GM12878 (cell line): ENCODE results near the gene IGHMBP2. TPM values are rescaled to one million over a fixed set of nuclear protein-coding genes. Genes with fewer than 3 reads are reported as not detected.

Source experiments
- ATAC-seq: fragments of 200-7000 bp; cut with Tn5 transposase; 3 replicates; pipeline ENCODE4 v1.9.1; 2020; ENCODE audit warnings: mild to moderate bottlenecking, moderate library complexity
- BruUV-seq: library from RNA; stranded (reverse); fragments of 400-500 nt; replicated peaks from 2 replicates; lab custom pipeline; 2021; lab: Mats Ljungman, UMichigan
- CTCF ChIA-PET: fragments of 300-600 bp; sonication (Branson Sonifier 250); formaldehyde crosslinking; extraction: SDS; loops from one replicate; lab custom pipeline; 2021; ENCODE audit warnings: inconsistent platforms; lab: Yijun Ruan, JAX
- POLR2A ChIA-PET: fragments of 350-600 bp; formaldehyde crosslinking; extraction: SDS; loops from one replicate; lab custom pipeline; 2021; ENCODE audit warnings: inconsistent platforms; lab: Charles Lee
- RAD21 ChIA-PET: fragments of 300-600 bp; sonication (Branson Sonifier 250); formaldehyde crosslinking; loops from one replicate; lab custom pipeline; 2023; ENCODE audit warnings: antibody characterized with exemption; ENCODE audit not compliant: unreplicated experiment; lab: Charles Lee
- SMC1A ChIA-PET: fragments of 300-600 bp; sonication (Branson Sonifier 250); formaldehyde crosslinking; loops from one replicate; lab custom pipeline; 2023; ENCODE audit not compliant: unreplicated experiment, uncharacterized antibody; lab: Charles Lee
- DNase-seq: peaks from one replicate; pipeline ENCODE4 v3.0.0-alpha.2; 2011; ENCODE audit warnings: low read depth, low spot score
- FAIRE-seq: peaks from 3 replicates; lab custom pipeline; 2011; peaks lifted over from hg19 to GRCh38; lab: Jason Lieb, UNC
- H2AFZ ChIP-seq: 2 replicates; pipeline ENCODE4 v1.6.0; 2011; ENCODE audit warnings: low read depth, low read length, control low read depth; ENCODE audit not compliant: control insufficient read depth
- H3K27ac ChIP-seq: 2 replicates; pipeline ENCODE4 v1.5.1; 2011; ENCODE audit warnings: control low read depth; ENCODE audit not compliant: control insufficient read depth, insufficient read depth
- H3K27me3 ChIP-seq, 2 experiments: replicated peaks in 1 of 2; 2 replicates each; pipeline versions ENCODE4 v1.6.0 to v1.6.1; 2011; ENCODE audit warnings: low read length in 1 of 2; ENCODE audit not compliant: control insufficient read depth in 2 of 2, insufficient read depth in 2 of 2
- H3K36me3 ChIP-seq, 2 experiments: 2 replicates each; pipeline ENCODE4 v1.5.1; 2011; ENCODE audit warnings: low read length in 1 of 2; ENCODE audit not compliant: control insufficient read depth in 2 of 2, insufficient read depth in 2 of 2
- H3K4me1 ChIP-seq: 2 replicates; pipeline ENCODE4 v1.6.1; 2011; ENCODE audit warnings: mild to moderate bottlenecking, low read length, moderate library complexity, mixed read lengths; ENCODE audit not compliant: control insufficient read depth, insufficient read depth
- H3K4me2 ChIP-seq: 2 replicates; pipeline ENCODE4 v1.6.0; 2011; ENCODE audit warnings: control low read depth; ENCODE audit not compliant: control insufficient read depth, insufficient read depth
- H3K4me3 ChIP-seq: fragments of 200-600 bp; sonication (generic); 2 replicates; pipeline ENCODE4 v1.5.1; 2016
- H3K79me2 ChIP-seq: 2 replicates; pipeline ENCODE4 v1.6.0; 2011; ENCODE audit warnings: low read length; ENCODE audit not compliant: control insufficient read depth, insufficient read depth
- H3K9ac ChIP-seq: 2 replicates; pipeline ENCODE4 v1.8.0; 2011; ENCODE audit warnings: low read length, control low read depth, mixed read lengths; ENCODE audit not compliant: control insufficient read depth, insufficient read depth
- H3K9me3 ChIP-seq: replicated peaks from 3 replicates; pipeline ENCODE4 v1.5.1; 2011; ENCODE audit warnings: mild to moderate bottlenecking, low read length; ENCODE audit not compliant: control insufficient read depth, insufficient read depth
- H4K20me1 ChIP-seq: 2 replicates; pipeline ENCODE4 v1.6.0; 2011; ENCODE audit not compliant: control insufficient read depth, insufficient read depth
- FOXM1 ChIP-seq: IDR thresholded peaks from 2 replicates; pipeline ENCODE4 v1.6.1; 2012; ENCODE audit warnings: low read depth, mild to moderate bottlenecking, inconsistent platforms, low read length, moderate library complexity
- HDAC6 ChIP-seq: fragments of 200-600 bp; sonication (generic); IDR thresholded peaks from one replicate; pipeline ENCODE4 v1.8.0; 2017; ENCODE audit warnings: antibody characterized with exemption; ENCODE audit not compliant: unreplicated experiment
- KAT2A ChIP-seq: conservative IDR thresholded peaks from 2 replicates; pipeline ENCODE4 v1.6.1; 2011; ENCODE audit warnings: low read depth, low read length; ENCODE audit not compliant: control insufficient read depth
- MTA3 ChIP-seq: IDR thresholded peaks from 2 replicates; pipeline ENCODE4 v1.6.1; 2012; ENCODE audit warnings: low read length, inconsistent platforms, borderline replicate concordance
- NFXL1 ChIP-seq: fragments of 450-650 bp; IDR thresholded peaks from 2 replicates; pipeline ENCODE4 v1.6.1; 2017; ENCODE audit warnings: antibody characterized with exemption, mild to moderate bottlenecking, borderline replicate concordance
- NFYA ChIP-seq: IDR thresholded peaks from 2 replicates; pipeline ENCODE4 v1.6.1; 2011; ENCODE audit warnings: low read depth, mild to moderate bottlenecking, low read length, improper control_type of control experiment, borderline replicate concordance
- PAX5 ChIP-seq: IDR thresholded peaks from 2 replicates; pipeline ENCODE4 v1.6.1; 2011; ENCODE audit warnings: low read depth, low read length, borderline replicate concordance
- PML ChIP-seq: IDR thresholded peaks from 2 replicates; pipeline ENCODE4 v1.6.1; 2012; ENCODE audit warnings: low read length, inconsistent platforms
- POLR2AphosphoS5 ChIP-seq: IDR thresholded peaks from 2 replicates; pipeline ENCODE4 v1.6.1; 2011; ENCODE audit warnings: mild to moderate bottlenecking, low read length, inconsistent platforms
- RUNX3 ChIP-seq: IDR thresholded peaks from 2 replicates; pipeline ENCODE4 v1.6.1; 2012; ENCODE audit warnings: low read length, inconsistent platforms
- SMAD1 ChIP-seq: fragments of 450-650 bp; IDR thresholded peaks from 2 replicates; pipeline ENCODE4 v1.6.1; 2018; ENCODE audit warnings: mild to moderate bottlenecking, low read depth; ENCODE audit not compliant: partially characterized antibody
- STAT1 ChIP-seq: fragments of 450-650 bp; conservative IDR thresholded peaks from 2 replicates; pipeline ENCODE4 v1.6.1; 2014; ENCODE audit warnings: antibody characterized with exemption, mild to moderate bottlenecking
- TAF1 ChIP-seq: IDR thresholded peaks from 2 replicates; pipeline ENCODE4 v1.6.1; 2011; ENCODE audit warnings: mild to moderate bottlenecking, low read depth, low read length, borderline replicate concordance
- USF1 ChIP-seq: IDR thresholded peaks from 2 replicates; pipeline ENCODE4 v1.6.1; 2011; ENCODE audit warnings: borderline replicate concordance, low read depth, mild to moderate bottlenecking, moderate library complexity, mixed read lengths, low read length; ENCODE audit not compliant: insufficient read depth; ENCODE audit errors: extremely low read length
- WGBS: methylation state at CpG from one replicate; pipeline ENCODE4 v1.1.6; 2016; ENCODE audit warnings: low lambda C conversion rate; ENCODE audit not compliant: insufficient replicate concordance, insufficient coverage; ENCODE audit errors: missing lambda C conversion rate; 5-methylcytosine and 5-hydroxymethylcytosine counted together
- in situ Hi-C: fragments of 300-500 bp; cut with MboI; formaldehyde crosslinking; loops from 9 replicates; pipeline ENCODE4 v1.14.3; 2018; ENCODE audit warnings: mixed read lengths
- intact Hi-C: fragments of 100-400 bp; cut with micrococcal nuclease; formaldehyde crosslinking; loops from one replicate; pipeline ENCODE4 v1.14.2; 2022; ENCODE audit not compliant: unreplicated experiment
- polyA plus RNA-seq, 11 experiments: library from polyadenylated mRNA; depleted of rRNA in 4 of 11; unstranded in 6 of 11; stranded (reverse) in 5 of 11; fragments of >200 nt; fragmentation: Nextera tagmentation in 4 of 11; fragmentation: Illumina TruSeq in 1 of 11; extraction: Ambion mirVana in 4 of 11; extraction: Trizol in 1 of 11; gene quantifications; 1 replicate in 1 of 11; 2 replicates in 10 of 11; pipeline versions ENCODE4 v1.2.1 to v1.2.3, GENCODE V29; 2011 to 2016; ENCODE audit warnings: inconsistent platforms in 2 of 11, missing spikeins in 2 of 11, low read depth in 1 of 11
- total RNA-seq, 4 experiments: library from RNA; depleted of rRNA in 3 of 4; stranded (reverse); fragments of >200 nt in 3 of 4; fragmentation: Illumina TruSeq in 1 of 4; extraction: Trizol in 1 of 4; gene quantifications; 2 replicates each; pipeline versions ENCODE4 v1.2.1 to v1.2.3, GENCODE V29; 2013 to 2021

IGHMBP2 gene
- total and polyA plus RNA-seq, 10 of the 15 experiments (the other 5 are each of a cell fraction or from before 2014, with no cell fraction given): 1.4 to 20.1 (median 11.2) TPM

GRCh38 chr11:68969386-68969785 lies 65.7 kb downstream of the IGHMBP2 start:
- POLR2A ChIA-PET: interaction anchor here (0.6 kb wide), 1 partner anchor 261 kb away, joined by 5 read pairs; no protein-coding TSS in a partner anchor
- in situ Hi-C loops: no loop called here

More at GRCh38 chr11:68969386-68969785, 65.7 kb downstream of the IGHMBP2 start:
- H3K4me3 ChIP-seq: no peak overlapping the region
- H3K36me3 ChIP-seq: no peaks in the 10 kb centered on the region
- no peaks in the 10 kb centered on the region; a peak in 1 of 4 replicates for H3K27me3 ChIP-seq
- FAIRE-seq: no peak
- intact Hi-C loops: no loop called here
- ChIA-PET RAD21 (no interaction called here), CTCF (no interaction called here), SMC1A (interaction anchor here (0.9 kb wide), 1 partner anchor 72 kb away, joined by 4 read pairs; no protein-coding TSS in a partner anchor)
- H3K4me2 ChIP-seq: no peak overlapping the region
- no peak overlapping the region for H3K27ac ChIP-seq
- no peak for ATAC-seq
- no peaks in the 10 kb centered on the region for H3K79me2 ChIP-seq
- no peak overlapping the region for H2AFZ ChIP-seq
- no peaks in the 10 kb centered on the region for H3K4me1 ChIP-seq
- BruUV-seq: no TSS peak
- WGBS: 71% methylated on average over 8 of the region's 8 CpGs
- H3K9me3 ChIP-seq: peaks cover 1% of the 10 kb centered on the region; the same call in 1 of the 3 replicates
- no peak overlapping the region for H3K9ac ChIP-seq
- TF ChIP-seq HDAC6: no peak
- TF ChIP-seq NFYA: no peak
- no peak for TF ChIP-seq PML
- no peak for TF ChIP-seq PAX5
- no peak for TF ChIP-seq MTA3
- TF ChIP-seq SMAD1: no peak
- TF ChIP-seq KAT2A: no peak
- TF ChIP-seq NFXL1: no peak
- TF ChIP-seq FOXM1: no peak
- no peak for TF ChIP-seq USF1
- TF ChIP-seq STAT1: no peak
- no peak for TF ChIP-seq TAF1
- no peak for TF ChIP-seq POLR2AphosphoS5
- TF ChIP-seq RUNX3: no peak
- no peak for DNase-seq
- no peaks in the 10 kb centered on the region for H4K20me1 ChIP-seq
